AG10803 (cell line): ENCODE data around the gene SDHAF3.
"Not testable (repeated sequence)": the region's sequence is repeated elsewhere in the genome, so short reads cannot be mapped to it uniquely, and the experiment has no call there.

Source experiments
- DNase-seq: peaks from one replicate; pipeline ENCODE4 v3.0.0; 2010; ENCODE audit warnings: low read depth
- H3K4me3 ChIP-seq: 2 replicates; pipeline ENCODE4 v1.5.1; 2011; ENCODE audit warnings: mild to moderate bottlenecking, low read length, control low read depth
- CTCF ChIP-seq: conservative IDR thresholded peaks from 2 replicates; pipeline ENCODE4 v1.5.1; 2011; ENCODE audit warnings: mild to moderate bottlenecking, low read length, control low read depth, inconsistent platforms

Gene SDHAF3

GRCh38 chr7:97107192-97107800, 10.2 kb upstream of the SDHAF3 start:
- peak; percentile 66 for DNase-seq
- no peak for TF ChIP-seq CTCF

GRCh38 chr7:97116308-97116707, 1.2 kb upstream of the SDHAF3 start:
- TF ChIP-seq CTCF = no peak
- H3K4me3 ChIP-seq = no peak overlapping the region
- DNase-seq = no peak

More at GRCh38 chr7:97107192-97107800, 10.2 kb upstream of the SDHAF3 start:
- no peak overlapping the region for H3K4me3 ChIP-seq

- DNase-seq = no peak
- no peak for TF ChIP-seq CTCF
- peak overlapping the region; percentile 96 for H3K4me3 ChIP-seq
Measured at GRCh38 chr7:97117035-97117371, 495 bp upstream of the SDHAF3 start.

- peak overlapping the region; percentile 96 for H3K4me3 ChIP-seq
- DNase-seq = no peak
- no peak for TF ChIP-seq CTCF
Measured at GRCh38 chr7:97118306-97118917, 914 bp downstream of the SDHAF3 start.

GRCh38 chr7:97119747-97120146, 2.2 kb downstream of the SDHAF3 start:
- H3K4me3 ChIP-seq = no peak overlapping the region
- DNase-seq = no peak
- no peak for TF ChIP-seq CTCF

GRCh38 chr7:97120713-97121457, 3.4 kb downstream of the SDHAF3 start:
- no peak for DNase-seq
- TF ChIP-seq CTCF = no peak
- no peak overlapping the region for H3K4me3 ChIP-seq

GRCh38 chr7:97123115-97123514, 5.6 kb downstream of the SDHAF3 start:
- DNase-seq, H3K4me3 ChIP-seq: not testable (repeated sequence)
